Hepatocyte (in vitro differentiated cells): ENCODE results near the gene FRMD4B. TPM values are rescaled to one million over a fixed set of nuclear protein-coding genes. Genes with fewer than 3 reads are reported as not detected.

Source experiments
- DNase-seq: peaks from one replicate; pipeline ENCODE4 v3.0.0-alpha.2; 2016; ENCODE audit warnings: low spot score
- H2AFZ ChIP-seq: fragments of 200-600 bp; sonication (generic); 2 replicates; pipeline ENCODE4 v1.6.0; 2016; ENCODE audit warnings: antibody characterized with exemption, mild to moderate bottlenecking
- H3K27ac ChIP-seq: fragments of 200-600 bp; sonication (generic); 2 replicates; pipeline ENCODE4 v1.5.1; 2016; ENCODE audit warnings: mild to moderate bottlenecking
- H3K27me3 ChIP-seq: fragments of 200-600 bp; sonication (generic); 2 replicates; pipeline ENCODE4 v1.6.1; 2016
- H3K36me3 ChIP-seq: fragments of 200-600 bp; sonication (generic); replicated peaks from 2 replicates; pipeline ENCODE4 v1.5.1; 2016; ENCODE audit warnings: low read depth; ENCODE audit not compliant: insufficient read depth
- H3K4me1 ChIP-seq: fragments of 200-600 bp; sonication (generic); 2 replicates; pipeline ENCODE4 v1.5.1; 2016; ENCODE audit warnings: mild to moderate bottlenecking, moderate library complexity; ENCODE audit not compliant: insufficient read depth
- H3K4me2 ChIP-seq: fragments of 200-600 bp; sonication (generic); 2 replicates; pipeline ENCODE4 v1.6.0; 2016
- H3K4me3 ChIP-seq: fragments of 200-600 bp; sonication (generic); 2 replicates; pipeline ENCODE4 v1.5.1; 2016; ENCODE audit warnings: mild to moderate bottlenecking
- H3K79me2 ChIP-seq: fragments of 200-600 bp; sonication (generic); 2 replicates; pipeline ENCODE4 v1.6.0; 2017; ENCODE audit warnings: mild to moderate bottlenecking
- H3K9me2 ChIP-seq: fragments of 200-600 bp; sonication (generic); replicated peaks from 2 replicates; pipeline ENCODE4 v1.6.0; 2017; ENCODE audit warnings: mild to moderate bottlenecking; ENCODE audit not compliant: insufficient read depth
- H3K9me3 ChIP-seq: fragments of 200-600 bp; sonication (generic); 2 replicates; pipeline ENCODE4 v1.5.1; 2016; ENCODE audit warnings: low read depth, mild to moderate bottlenecking
- H4K20me1 ChIP-seq: fragments of 200-600 bp; sonication (generic); 2 replicates; pipeline ENCODE4 v1.6.0; 2016; ENCODE audit warnings: mild to moderate bottlenecking; ENCODE audit not compliant: insufficient read depth, poor library complexity, severe bottlenecking
- CTCF ChIP-seq: fragments of 200-600 bp; sonication (generic); IDR thresholded peaks from 2 replicates; pipeline ENCODE4 v1.5.1; 2016; ENCODE audit warnings: antibody characterized with exemption, mild to moderate bottlenecking; ENCODE audit not compliant: poor library complexity
- EZH2 ChIP-seq: fragments of 200-600 bp; sonication (generic); IDR thresholded peaks from 2 replicates; pipeline ENCODE4 v1.6.1; 2016; ENCODE audit warnings: antibody characterized with exemption, mild to moderate bottlenecking, borderline replicate concordance
- EZH2phosphoT487 ChIP-seq: fragments of 200-600 bp; sonication (generic); IDR thresholded peaks from one replicate; pipeline ENCODE4 v1.6.1; 2018; ENCODE audit warnings: antibody characterized with exemption, mild to moderate bottlenecking, low read depth, moderate library complexity; ENCODE audit not compliant: unreplicated experiment, severe bottlenecking
- WGBS: methylation state at CpG from one replicate; pipeline ENCODE4 v1.1.6; 2016; ENCODE audit warnings: low lambda C conversion rate; ENCODE audit errors: missing lambda C conversion rate; 5-methylcytosine and 5-hydroxymethylcytosine counted together
- polyA plus RNA-seq: library from polyadenylated mRNA; unstranded; fragments of >200 nt; fragmentation: Nextera tagmentation; extraction: Ambion mirVana; gene quantifications from 2 replicates; pipeline ENCODE4 v1.2.1, GENCODE V29; 2016
- total RNA-seq: library from RNA; depleted of rRNA; stranded (reverse); fragments of >200 nt; gene quantifications from 2 replicates; pipeline ENCODE4 v1.2.3, GENCODE V29; 2014

Gene FRMD4B
- total and polyA plus RNA-seq, 2 experiments from 2014 or later = 10.8 to 28.1 TPM

- Histone ChIP-seq H3K9me2 (no peaks in the 10 kb centered on the region), H3K27ac (no peak overlapping the region), H3K36me3 (no peaks in the 10 kb centered on the region), H3K9me3 (no peaks in the 10 kb centered on the region), H3K27me3 (no peaks in the 10 kb centered on the region), H3K79me2 (no peaks in the 10 kb centered on the region), H2AFZ (no peak overlapping the region), H3K4me2 (no peak overlapping the region), H3K4me1 (no peaks in the 10 kb centered on the region), H4K20me1 (no peaks in the 10 kb centered on the region), H3K4me3 (no peak overlapping the region)
- 31% methylated on average over 3 of the region's 3 CpGs for WGBS
- DNase-seq = no peak
- TF ChIP-seq EZH2 (no peak), CTCF (no peak), EZH2phosphoT487 (no peak)
These were observed 243.8 kb downstream of the FRMD4B start for GRCh38 chr3:69142090-69142489.

DNA sequence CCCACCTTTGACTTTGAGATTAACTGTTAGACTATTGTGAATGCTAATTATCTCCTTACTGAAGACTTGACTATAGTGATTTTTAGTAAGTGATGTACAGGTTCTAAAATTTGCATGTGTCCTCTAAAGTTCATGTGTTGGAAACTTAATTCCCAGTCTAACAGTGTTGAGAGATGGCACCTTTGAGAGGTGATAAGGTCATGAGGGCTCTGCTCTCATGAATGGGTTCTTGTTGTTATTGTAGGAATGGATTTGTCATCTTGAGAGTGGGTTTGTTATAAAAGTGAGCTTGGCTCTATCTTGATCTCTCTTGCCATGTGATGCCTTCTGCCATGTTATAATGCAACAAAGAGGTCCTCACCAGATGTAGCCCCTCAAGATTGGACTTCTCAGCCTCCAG is 244.6 kb downstream of the FRMD4B start:
- H3K9me2 ChIP-seq = no peaks in the 10 kb centered on the region
- no peak overlapping the region for H3K4me3 ChIP-seq
- H3K27ac ChIP-seq = no peak overlapping the region
- no peak overlapping the region for H2AFZ ChIP-seq
- no peaks in the 10 kb centered on the region for H3K79me2 ChIP-seq
- H4K20me1 ChIP-seq = no peaks in the 10 kb centered on the region
- no peaks in the 10 kb centered on the region for H3K4me1 ChIP-seq
- no peak for TF ChIP-seq CTCF
- H3K27me3 ChIP-seq = no peaks in the 10 kb centered on the region
- no peak overlapping the region for H3K4me2 ChIP-seq
- H3K9me3 ChIP-seq = no peaks in the 10 kb centered on the region
- DNase-seq = no peak
- no peaks in the 10 kb centered on the region for H3K36me3 ChIP-seq

- Histone ChIP-seq H3K79me2 (no peaks in the 10 kb centered on the region), H3K4me3 (no peak overlapping the region), H4K20me1 (no peaks in the 10 kb centered on the region), H3K36me3 (no peaks in the 10 kb centered on the region), H3K27me3 (no peaks in the 10 kb centered on the region), H3K4me2 (no peak overlapping the region), H2AFZ (no peak overlapping the region), H3K9me3 (no peaks in the 10 kb centered on the region), H3K27ac (no peak overlapping the region), H3K9me2 (no peaks in the 10 kb centered on the region), H3K4me1 (no peaks in the 10 kb centered on the region)
- 88% methylated on average over 2 of the region's 2 CpGs for WGBS
- TF ChIP-seq EZH2phosphoT487 = no peak
- no peak for TF ChIP-seq CTCF
- TF ChIP-seq EZH2 = no peak
- DNase-seq = no peak
These were observed 248.5 kb downstream of the FRMD4B start for GRCh38 chr3:69137412-69137811.

GRCh38 chr3:69137005-69137404 is 248.9 kb downstream of the FRMD4B start:
- no peak overlapping the region for H3K4me2 ChIP-seq
- no peaks in the 10 kb centered on the region for H3K79me2 ChIP-seq
- H4K20me1 ChIP-seq = no peaks in the 10 kb centered on the region
- H3K27me3 ChIP-seq = no peaks in the 10 kb centered on the region
- H3K9me2 ChIP-seq = no peaks in the 10 kb centered on the region
- H3K9me3 ChIP-seq = no peaks in the 10 kb centered on the region
- no peak for TF ChIP-seq EZH2phosphoT487
- no peak for TF ChIP-seq CTCF
- no peak for TF ChIP-seq EZH2
- no peaks in the 10 kb centered on the region for H3K36me3 ChIP-seq
- no peak overlapping the region for H3K27ac ChIP-seq
- DNase-seq = no peak
- no peaks in the 10 kb centered on the region for H3K4me1 ChIP-seq
- H2AFZ ChIP-seq = no peak overlapping the region
- H3K4me3 ChIP-seq = no peak overlapping the region
